HG02943 (cell line): ENCODE results near the gene PTGR2.
A peak's percentile ranks its signal among the peaks of the same experiment; 100 is the strongest.
"Not testable (repeated sequence)": the region's sequence is repeated elsewhere in the genome, so short reads cannot be mapped to it uniquely, and the experiment has no call there.

ENCODE experiments used
- ATAC-seq: cut with Tn5 transposase; IDR thresholded peaks from one replicate; pipeline ENCODE4 v1.9.1; 2021; ENCODE audit warnings: mild to moderate bottlenecking, low read depth, moderate library complexity; ENCODE audit not compliant: unreplicated experiment

Gene PTGR2

DNA sequence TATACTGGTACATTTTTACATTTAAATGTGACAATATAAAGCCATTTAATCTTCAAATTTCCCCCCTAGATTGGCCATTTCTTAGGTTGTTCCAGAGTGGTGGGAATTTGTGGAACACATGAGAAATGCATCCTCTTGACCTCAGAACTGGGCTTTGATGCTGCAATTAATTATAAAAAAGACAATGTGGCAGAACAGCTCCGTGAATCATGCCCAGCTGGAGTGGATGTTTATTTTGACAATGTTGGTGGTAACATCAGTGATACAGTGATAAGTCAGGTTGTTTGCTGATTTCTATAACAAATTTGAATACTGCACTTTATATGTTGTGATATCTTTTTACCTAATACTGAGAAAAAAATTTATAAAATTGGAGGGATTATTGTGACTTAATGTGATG is 27.4 kb downstream of the PTGR2 start:
- no peak for ATAC-seq

DNA sequence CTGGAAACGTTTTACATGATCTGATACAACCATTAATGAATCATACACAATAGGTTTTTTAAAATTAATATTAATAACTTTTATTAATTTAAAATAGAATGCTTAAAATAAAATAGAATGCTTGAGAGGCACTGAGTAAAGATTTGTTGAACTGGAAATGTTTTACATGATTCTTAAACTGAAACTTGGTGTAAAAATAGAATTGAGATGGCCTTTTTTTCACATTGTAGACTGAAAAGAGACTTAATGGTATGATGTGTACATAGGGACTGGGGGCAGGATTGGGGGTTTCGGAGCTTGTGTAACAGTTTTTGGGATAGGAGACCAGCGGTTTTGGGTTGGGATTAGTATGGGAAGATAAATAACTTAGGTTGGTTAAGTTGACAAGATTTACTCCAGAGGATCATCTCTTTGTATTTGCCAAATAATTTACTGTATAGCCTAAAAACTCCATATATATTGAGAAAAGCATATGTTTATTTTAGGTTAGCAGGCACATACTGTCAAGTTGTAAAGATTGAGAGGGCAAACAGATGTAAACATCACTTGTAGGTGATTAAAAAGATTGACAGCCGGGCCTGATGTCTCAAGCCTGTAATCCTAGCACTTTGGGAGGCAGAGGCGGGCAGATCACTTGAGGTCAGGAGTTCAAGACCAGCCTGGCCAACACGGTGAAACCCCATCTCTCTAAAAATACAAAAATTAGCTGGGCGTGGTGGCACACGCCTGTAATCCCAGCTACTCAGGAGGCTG is 33.0 kb downstream of the PTGR2 start:
- ATAC-seq: no peak

DNA sequence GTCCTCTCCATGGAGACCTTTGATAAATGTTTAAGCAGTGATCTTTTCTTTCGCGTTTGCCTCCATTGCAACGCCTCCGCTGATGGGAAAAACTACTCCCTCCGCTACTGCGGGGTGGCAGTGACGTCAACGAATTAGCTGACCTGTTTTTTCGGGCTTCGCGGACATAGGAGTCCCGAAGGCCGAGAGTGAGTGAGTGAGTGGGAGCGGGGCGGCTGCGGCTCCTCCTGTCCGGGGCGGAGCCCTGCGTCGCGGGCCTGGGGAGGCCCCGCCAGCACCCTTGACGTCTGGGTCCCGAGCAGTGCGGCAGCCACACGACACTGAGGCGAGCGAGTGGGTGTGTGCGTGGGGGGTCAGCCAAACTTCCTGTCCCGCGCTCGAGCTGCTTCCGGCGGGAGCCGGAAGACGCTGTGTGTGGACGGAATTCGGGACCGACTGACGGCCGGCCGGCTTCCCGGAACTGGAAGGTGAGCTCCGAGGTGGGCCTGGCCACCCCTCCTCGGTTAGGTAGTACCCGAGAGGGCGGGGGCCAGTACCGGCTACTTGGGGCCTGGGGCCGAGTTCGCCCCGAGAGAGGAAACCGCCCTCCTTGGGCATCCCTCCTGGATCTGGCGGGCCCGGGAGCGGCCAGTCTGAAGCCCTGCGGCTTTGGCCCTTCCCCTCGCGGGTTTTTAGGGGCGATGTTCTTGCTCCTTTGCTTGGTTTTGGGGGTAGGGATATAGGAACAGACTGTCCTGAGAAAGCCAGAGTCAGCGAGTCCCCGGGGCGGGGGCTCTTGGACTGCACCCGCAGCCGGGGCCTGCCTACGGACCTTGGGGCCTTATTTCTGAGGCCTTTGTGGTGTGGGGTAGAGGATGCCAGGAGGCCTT is 35.1 kb downstream of the PTGR2 start, which contains the start of gene ZNF410:
Gene ZNF410 (plus strand): TSS at position 411 of the 869 bp plus-strand sequence. CDS start 5,317 bp downstream, outside the sequence.
- ATAC-seq: peak; percentile 92

DNA sequence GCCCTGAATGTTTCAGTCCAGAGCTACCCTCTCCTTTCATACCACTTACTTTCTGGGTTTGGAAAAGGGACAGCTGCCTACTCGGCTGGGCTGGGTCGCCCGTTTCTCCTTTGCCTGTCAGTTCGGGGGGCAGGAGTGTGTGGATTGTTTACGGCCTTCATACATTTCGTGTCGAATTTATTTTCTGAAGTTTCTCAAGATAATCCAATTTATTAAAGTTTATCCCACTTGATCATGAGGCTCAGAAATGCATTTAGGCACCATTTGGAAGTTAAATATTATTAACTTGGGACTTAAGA is 35.6 kb downstream of the PTGR2 start:
- ATAC-seq: no peak

DNA sequence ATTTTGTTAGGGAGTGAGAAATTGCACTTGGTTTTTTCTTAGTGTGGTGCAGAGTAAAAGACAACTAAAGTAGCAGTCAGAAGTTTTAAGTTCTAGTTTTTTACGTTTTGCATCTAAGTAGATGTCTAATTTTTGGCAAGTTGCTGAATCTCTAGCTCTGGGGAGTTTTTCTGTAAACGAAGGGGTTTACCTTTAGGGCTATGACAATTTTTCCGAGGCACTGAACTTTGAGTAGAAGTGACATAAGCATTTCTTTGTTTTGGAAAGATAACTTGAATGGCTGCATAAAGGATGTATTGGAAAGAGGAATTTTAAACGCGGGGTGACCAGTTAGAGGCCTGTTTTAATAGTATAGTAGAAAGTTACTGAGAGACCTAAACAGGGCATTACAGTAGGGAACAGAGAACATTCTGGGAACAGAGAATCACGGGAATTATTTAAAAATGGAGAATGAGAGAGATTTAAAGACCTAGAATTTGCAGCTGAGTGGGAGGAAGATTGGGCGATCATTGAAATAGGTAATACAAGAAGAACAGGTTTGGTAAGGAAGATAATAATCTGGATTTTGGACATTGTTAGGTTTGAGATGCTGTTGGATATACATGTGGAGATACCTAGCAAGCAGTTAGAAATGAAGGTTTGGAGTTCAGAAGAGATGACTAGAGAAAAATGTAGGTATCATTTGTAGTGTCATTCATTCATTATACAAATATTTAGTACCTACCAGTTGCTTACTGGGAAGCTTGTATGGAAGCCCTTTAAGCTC is 36.2 kb downstream of the PTGR2 start:
- no peak for ATAC-seq

DNA sequence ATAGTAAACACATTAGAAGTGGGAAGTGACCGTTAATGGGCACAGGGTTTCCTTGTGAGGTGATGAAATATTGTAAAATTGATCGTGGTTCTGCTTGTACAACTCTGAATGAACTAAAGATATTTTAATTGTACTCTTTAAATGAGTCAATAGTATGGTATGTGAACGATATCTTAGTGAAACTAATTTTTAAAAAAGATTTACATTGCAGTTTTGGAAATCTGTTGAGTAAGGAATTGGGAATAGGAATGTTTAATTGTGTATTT is 36.8 kb downstream of the PTGR2 start:
- no peak for ATAC-seq

DNA sequence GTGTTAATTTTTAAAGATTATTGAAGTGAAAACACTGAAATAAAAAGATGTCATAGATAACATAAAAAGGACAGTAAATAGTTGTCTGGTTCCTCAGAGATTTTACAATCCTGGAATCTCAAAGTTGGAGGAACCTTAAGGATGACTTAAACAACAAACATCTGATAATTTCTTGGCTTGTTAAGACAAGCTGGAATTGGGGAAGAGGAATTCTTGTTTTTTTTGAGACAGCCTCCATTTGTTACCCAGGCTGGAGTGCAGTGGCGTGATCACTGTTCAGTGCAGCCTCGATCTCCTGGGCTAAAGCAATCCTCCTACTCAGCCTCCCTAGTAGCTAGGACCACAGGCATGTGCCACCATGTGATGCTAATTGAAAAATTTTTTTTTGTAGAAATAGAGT is 37.3 kb downstream of the PTGR2 start:
- ATAC-seq: no peak

DNA sequence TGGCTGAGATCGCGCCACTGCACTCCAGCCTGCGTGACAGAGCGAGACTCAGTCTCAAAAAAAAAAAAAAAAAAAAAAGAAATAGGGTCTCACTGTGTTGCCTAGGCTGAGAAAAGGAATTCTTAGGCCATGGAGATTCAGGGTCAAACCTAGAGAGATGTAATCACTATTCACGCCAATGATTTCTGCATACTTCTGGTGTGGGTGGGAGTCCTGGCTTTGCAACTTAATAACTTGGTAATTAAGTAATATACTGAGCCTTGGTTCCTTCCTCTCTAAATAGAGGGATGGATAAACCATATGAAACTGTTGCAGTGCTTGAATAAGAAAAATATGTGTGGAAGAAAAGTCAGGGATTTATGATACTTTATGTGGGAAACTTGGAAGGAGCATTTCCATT is 37.7 kb downstream of the PTGR2 start:
- no peak for ATAC-seq

DNA sequence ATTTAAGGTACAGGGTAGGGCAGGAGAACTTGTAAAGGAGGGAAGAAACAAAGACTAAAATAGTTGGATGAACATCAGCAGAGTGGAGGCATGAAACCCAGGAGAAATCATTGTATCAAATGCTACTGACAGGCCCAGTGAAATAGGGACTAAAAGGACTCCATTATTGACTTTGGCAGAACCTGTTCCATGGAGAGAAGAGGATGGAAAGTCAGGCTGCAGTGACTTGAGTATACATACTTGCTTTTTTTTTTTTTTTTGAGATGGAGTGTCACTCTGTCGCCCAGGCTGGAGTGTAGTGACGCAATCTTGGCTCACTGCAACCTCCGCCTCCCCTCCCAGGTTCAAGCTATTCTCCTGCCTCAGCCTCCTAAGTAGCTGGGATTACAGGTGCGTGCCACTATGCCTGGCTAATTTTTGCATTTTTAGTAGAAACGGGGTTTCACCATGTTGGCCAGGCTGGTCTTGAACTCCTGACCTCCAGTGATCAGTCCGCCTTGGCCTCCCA is 42.6 kb downstream of the PTGR2 start:
- not testable (repeated sequence) for ATAC-seq

DNA sequence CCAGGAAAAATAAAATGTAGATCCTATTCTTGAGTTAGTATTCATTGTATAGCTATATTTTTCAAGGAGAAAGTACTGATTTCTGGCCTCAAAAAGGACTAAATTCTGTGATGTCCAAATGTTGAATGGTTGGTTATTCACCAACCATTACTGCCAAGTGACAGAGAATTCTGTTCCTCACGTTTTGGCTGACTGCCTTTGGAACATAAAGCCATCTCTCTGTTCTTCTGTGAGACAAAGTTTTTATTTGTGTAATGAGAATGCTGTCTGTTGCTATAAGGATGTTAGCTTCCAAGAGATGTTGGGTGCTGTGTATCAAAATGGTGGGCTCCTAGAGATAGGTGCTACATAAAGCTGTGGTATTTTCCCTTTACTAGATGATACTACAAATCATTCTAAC is 44.3 kb downstream of the PTGR2 start:
- ATAC-seq: no peak

DNA sequence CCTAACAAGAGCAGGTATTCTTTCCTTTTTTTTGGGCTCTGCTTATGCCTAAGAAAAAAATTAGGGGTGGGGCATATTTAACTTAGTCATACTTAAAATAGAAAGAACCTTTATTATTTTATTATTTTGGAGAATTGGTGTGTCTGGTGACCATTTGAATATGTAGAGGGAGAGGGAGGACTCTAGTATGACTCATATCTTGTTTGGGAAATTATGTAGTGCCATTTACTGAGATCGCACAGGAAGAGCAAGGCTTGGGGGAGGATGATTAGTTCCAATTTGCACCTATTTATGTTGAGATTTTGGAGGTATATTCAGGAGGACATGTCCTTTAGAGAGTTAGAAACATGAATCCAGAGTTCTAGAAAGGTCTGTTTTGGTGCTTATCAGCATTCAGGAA is 44.9 kb downstream of the PTGR2 start:
- ATAC-seq: no peak

DNA sequence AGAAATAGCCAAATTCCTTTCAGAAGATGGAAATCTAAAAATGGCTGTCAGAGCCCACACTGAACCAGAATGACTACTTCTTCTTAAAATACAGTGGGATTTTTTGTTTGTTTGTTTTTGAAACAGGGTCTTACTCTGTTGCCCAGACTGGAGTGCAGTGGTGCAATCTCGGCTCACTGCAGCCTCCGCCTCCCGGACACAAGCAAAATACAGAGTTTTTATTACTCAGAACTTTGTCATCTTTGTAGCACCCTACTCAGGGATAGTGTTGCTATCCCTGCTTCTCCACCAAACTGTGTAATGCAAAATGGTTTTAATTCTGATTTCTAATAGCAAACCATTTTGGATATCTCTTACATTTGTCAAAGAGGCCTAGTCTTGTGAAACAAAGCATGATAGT is 51.4 kb downstream of the PTGR2 start:
- ATAC-seq: no peak

DNA sequence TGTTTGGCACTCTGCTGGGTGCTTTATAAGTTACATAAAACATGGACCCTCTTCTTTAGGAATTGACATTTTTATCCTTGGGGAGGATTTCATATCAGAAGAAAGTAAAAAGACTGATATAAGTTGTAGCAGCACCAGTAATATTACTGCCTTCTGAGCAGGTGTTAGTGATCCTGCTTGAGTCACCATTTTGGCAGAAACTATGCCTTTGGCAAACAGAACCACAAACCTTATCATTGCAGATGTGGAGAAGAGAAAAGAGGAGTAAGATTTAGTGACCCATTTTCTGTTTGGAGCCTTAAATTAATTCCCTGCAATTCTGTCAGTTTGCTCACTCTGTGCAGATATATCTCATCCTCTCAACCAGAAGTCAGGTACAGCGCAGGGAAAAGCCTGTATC is 58.0 kb downstream of the PTGR2 start:
- no peak for ATAC-seq

DNA sequence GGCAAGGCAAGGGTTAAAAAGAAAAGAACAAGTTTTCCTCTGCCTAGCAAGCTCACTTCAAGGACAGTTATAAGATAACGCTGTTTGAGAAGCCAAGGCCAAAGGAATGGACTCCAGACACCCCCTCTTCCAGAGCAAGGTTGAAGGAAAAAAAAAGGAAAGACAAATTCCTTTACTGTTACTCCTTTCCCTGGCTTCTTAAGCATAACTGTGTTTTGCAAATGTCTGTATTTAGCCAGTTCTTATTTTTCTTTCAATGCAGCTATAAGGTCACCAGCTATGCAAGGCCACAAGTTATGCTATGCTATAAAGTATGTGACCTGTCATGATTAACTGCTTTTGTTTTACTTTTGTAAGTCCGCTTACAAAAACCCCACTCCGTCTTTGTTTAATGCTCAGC is 61.6 kb downstream of the PTGR2 start:
- no peak for ATAC-seq

DNA sequence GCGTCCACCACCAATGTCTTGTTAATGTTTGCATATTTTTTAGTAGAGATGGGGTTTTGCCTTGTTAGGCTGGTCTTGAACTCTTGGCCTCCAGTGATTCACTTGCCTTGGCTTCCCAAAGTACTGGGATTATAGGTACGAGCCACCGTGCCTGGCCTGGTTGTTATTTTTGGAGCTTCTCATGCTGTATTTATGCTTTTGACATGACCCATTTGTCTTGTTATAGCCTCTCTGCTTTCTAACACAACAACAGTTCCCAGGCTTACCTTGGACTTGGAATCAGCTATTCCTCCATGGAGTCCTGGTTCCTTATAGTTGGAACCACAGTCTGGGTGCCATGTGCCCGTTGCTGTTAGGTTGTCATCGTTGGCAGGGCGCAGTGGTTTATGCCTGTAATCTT is 64.7 kb downstream of the PTGR2 start:
- no peak for ATAC-seq

DNA sequence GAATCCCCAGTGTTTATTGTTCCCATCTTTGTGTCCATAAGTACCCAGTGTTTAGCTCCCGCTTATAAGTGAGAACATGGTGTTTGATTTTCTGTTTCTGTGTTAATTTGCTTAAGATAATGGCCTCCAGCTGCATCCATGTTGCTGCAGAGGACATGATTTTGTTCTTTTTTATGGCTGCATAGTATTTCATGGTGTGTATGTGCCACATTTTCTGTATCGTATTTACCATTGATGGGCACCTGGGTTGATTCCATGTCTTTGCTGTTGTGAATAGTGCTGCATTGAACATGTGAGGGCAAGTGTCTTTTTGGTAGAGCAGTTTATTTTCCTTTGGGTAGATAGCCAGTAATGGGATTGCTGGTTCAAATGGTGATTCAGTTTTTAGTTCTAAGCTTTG is 67.8 kb downstream of the PTGR2 start:
- not testable (repeated sequence) for ATAC-seq

DNA sequence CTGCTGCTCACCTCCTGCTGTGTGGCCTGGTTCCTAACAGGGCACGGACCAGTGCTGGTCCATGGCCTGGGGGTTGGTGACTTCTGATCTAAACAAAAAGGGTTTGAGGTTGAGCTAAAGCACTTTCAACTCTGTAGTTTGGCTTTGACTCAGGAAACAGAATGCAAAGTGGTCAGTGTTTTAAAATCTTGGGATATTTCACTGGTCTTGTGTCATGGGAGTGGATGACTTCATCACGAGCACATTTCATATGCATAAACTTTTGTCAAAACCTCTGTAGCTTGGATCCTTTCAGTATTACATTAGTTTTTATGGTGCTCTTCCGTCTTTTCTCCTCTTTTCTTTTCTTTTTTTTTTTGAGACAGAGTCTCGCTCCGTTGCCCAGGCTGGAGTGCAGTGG is 72.7 kb downstream of the PTGR2 start:
- no peak for ATAC-seq
